DMS53 treated with DMSO at 0.1 percent for 48 hours (cell line): ENCODE data around the gene MRPL40.
"Not testable (repeated sequence)": the region's sequence is repeated elsewhere in the genome, so short reads cannot be mapped to it uniquely, and the experiment has no call there.

Source experiments
- DNase-seq: peaks from one replicate; lab custom pipeline; 2025; ENCODE audit not compliant: unreplicated experiment; lab: John Stamatoyannopoulos, UW

The MRPL40 gene

DNA sequence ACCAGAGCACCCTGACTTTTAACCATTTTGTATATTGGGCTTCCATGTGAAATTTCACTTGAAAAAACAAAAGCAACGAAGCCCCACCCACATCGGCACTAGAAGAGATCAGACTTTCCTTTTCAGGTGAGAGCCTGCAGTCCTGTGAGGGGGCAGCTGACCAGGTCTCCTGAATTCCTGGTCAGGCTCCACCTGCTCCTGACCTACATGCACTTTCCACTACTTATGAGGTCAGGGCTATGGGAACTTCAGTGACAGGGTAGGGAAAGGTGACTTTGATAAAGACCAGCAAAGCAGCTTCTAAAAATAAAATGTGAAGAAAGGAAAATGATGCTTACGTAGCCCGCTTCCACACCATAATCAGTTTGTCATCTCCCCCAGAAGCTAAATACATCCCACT is 25.5 kb upstream of the MRPL40 start:
- DNase-seq, result no peak

DNA sequence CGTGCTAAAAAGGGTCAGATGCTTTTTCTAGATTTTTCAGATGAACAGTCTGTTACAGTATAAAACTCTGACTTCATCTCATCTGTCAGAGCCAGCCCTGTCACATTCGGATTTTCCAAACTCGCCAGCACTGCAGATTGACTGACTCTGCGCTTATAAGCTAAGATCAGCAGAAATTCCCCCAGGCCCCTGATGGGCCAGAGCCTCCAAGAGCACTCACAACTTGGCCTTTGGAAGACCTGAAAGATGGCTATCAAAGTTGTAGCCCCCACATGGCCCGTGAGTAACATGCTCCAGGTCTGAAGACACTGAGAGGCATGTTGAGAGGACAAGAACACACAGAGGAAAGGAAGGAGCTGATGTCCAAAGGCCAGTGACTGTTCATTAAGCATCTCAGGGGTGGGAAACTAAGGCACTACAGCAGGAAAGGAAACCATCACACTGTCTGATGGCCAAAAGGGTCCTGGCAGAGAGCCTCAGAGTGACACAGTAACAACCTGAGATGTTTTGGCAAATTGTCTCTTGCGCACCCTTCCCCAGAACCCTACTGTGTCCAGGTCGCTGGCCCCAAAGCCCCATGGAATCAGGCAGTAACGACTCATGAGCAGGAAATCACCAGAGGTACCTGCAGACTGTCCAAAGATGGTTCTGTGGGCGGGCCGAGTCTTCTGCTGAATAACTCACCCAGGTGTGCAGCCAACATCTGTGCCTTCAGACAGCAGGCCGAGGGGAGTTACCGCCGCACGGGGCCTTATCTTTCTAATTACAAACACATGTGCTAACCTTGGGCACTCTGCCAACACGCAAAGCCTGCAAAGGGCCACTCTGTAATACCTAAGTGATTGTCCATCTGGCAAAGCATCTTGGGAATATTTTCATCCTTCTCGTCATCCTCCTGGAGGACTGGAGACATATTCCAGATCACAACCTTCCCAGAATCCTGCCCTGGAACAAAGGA is 24.4 kb upstream of the MRPL40 start:
- DNase-seq, result no peak

DNA sequence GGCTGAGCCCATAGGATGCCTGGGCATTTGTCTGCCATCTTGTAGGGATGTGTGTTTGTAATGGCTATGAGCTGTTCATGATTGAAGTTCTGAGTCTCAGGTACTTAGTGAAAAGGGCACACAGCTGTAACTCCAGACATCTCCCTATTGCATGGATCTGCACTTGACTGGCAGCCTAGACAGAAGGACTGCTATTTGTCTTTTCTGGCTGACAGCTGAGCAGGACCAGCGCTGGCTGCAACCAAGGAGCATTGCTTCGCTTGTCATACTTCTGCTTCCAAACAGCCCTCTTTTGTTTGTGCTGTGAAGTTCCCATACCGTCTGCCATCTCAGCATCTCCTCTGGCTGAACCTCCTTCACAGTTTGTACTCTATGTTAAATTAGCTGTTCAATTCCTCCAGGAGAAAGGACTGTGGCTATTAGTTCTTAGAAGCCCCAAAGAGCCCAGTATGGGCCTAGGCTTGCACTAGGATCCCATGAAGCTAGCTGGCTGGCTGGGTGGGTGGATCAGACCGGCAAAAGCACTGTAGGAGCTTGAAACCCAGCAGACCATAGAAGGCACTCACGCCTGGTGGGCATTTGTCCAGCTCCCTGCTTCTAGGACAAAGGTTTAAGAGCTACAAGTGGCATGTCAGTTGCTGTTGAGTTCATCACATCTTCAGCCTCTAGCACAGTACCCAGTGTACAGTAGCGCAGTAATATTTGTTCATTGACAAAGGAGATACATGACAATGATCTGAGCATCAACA is 21.2 kb upstream of the MRPL40 start:
- DNase-seq, result no peak

DNA sequence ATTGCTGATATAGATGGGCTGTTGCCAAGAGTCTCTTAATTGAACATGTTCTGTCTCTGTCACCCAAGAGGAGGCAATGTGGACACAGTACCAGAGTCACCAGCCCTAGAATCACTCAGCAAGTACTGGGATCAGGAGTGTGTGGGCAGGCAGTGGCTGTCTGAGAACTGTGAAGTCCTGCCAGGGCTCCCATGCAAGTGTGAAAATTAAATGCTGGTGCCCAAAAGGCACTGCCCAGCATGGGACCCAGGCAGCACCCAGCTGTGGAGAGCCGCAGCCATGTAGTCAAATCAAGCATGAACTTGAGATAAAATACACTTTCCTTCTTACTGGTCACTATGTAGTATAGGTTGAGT is 20.7 kb upstream of the MRPL40 start:
- DNase-seq, result no peak

DNA sequence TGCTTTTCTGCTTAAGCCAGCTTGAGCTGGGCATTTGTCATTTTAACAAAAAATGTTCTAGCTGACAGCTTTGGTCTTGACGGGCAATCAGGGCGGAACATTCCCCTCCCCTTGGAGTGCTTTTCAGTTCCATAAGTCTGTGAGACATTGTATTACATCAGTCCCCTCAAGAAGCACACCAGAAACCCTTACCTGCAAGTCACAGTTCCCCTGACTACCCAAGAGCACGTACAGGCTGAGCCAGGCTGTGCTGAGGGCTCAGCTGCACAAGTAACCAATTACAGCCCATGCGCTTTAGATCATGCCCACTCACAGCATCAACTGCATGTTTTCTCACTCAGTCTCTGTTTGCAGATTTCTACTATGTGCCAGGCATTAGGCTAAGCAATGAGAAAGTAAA is 19.9 kb upstream of the MRPL40 start:
- DNase-seq, result no peak

DNA sequence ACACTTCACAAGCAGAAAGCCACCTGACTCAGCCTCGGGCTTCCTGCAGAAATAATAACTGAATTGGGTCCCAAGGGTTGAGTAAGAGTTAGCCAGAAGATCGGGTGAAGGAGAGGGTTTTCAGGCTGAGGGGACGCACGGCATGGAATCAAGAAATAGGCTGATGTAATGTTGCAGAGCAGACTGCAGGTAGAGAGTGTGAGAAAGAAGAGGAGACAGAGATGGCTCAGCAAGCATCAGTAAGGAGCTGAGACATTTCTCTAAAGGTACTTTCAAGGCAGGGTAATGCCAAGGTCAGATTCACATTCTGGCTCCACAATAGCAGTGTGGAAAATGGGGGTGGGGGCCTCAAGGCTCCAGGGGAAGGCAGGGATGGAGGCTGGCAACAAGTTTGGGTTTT is 19.4 kb upstream of the MRPL40 start:
- no peak for DNase-seq

DNA sequence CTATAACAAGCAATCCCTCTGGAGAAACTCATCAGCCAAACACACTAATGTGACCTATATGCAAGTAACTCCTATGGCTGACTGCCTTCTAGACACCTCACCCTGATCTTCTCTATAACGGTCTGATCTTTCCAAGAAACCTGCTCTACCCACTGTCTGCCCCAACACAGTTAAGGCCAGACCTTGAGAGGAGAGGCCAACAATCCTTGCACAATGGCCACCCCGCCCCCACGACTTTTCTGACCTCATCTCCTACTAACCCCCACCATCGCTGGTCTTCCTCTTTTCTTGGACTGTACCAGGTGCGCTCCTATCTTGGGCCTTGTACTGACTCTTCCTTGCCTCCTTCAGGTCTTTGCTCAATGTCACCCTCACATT is 13.3 kb upstream of the MRPL40 start:
- no peak for DNase-seq

DNA sequence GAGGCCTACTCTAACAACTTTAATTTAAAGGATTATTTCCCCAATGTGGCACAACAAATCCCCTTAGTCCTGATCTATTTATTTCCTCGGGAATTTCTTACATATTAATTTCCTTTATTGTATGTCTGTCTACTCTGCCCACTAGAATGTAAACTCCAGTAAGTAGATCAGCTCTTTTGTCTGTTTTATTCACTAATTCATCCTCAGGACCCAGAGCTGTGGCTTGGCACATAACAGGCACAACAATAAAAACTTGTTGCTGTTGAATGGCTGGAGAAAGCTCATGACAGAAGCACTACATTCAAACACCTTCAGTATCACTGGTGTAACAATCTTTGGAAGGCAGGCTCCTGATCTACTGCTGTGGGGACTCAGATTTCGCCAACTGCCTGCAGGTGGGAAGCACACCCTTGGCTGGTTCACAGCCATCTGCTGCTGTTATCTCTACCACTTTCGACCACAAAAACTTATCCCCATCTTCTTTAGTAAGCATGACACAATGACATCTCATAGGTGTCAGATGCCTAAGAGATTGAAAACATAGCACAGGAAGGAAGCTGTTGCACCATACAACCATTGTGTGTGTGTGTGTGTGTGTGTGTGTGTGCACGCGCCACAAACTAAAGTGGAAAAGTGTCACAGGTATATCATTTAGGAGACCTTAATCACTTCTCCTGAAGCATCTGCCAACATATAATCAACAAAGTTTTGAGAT is 12.7 kb upstream of the MRPL40 start:
- no peak for DNase-seq

DNA sequence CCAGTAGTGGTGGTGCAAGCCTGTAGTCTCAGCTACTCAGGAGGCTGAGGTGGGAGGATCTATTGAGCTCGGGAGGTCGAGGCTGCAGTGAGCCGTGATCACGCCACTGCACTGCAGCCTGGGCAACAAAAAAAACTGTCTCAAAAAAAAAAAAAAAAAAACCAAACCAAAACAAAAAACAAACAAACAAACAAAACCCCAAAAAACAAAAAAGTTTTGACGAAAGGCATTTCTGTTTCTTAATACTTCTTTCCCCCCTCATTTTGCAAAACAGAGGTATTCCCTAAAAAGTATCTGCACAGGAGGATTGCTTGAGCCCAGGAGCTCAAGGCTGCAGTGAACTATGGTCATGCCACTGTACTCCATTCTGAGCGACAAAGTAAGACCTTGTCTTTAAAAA is 12.0 kb upstream of the MRPL40 start:
- no peak for DNase-seq

DNA sequence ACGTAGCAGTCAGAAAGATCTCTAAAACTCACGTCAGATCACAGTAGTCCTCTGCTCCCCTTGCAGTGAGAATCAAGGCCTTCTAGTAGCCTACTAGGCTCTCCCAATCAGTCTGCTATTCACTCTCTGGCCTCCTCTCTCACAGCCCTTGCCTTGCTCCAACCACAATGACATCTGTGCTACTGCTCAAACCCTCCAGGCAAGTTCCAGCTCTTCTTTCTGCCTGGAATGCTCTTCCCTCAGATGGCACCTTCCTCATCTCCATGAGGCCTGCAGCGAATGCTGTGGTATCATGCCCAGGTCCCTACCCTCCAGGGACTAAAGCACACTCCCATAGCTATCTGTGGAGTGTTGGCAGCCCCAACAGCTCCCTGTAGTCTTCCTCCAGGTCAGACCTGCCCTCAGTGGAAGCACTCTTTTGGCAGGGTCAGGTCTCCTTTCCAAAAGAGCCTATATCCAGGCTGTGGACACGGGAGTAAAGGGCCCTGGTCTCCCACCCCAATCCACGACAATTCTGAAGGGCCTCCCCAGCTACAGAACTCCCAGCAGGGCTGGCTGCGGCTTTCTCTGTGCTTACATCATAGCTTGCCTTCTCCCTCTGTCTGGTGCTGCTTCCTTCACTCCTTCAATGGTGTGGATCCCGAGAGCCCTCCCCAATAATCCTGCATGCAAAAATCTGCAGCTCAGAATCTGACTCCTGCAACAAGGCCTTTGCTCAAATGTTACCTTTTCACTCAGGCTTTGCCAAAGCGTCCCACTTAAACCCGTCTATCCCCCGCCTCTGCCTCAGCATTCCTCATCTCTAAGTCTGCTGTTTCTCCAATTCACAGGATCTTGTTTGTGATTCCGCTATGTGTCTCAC is 9.7 kb upstream of the MRPL40 start:
- no peak for DNase-seq

DNA sequence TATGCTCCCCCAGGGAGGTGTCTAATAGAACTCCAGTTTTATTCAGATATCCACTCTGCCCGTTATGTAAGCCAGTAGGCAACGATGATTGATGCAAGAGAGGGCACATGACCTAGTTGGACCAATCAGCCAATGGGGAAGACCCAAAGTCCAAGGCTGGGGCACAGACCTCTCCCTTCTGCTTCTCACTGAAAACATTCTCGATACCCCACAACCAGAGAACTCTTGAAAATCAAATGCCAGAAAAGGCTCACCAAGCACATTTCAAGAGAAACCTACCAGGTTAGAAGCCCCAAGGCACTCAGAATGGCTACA is 8.2 kb upstream of the MRPL40 start:
- no peak for DNase-seq

DNA sequence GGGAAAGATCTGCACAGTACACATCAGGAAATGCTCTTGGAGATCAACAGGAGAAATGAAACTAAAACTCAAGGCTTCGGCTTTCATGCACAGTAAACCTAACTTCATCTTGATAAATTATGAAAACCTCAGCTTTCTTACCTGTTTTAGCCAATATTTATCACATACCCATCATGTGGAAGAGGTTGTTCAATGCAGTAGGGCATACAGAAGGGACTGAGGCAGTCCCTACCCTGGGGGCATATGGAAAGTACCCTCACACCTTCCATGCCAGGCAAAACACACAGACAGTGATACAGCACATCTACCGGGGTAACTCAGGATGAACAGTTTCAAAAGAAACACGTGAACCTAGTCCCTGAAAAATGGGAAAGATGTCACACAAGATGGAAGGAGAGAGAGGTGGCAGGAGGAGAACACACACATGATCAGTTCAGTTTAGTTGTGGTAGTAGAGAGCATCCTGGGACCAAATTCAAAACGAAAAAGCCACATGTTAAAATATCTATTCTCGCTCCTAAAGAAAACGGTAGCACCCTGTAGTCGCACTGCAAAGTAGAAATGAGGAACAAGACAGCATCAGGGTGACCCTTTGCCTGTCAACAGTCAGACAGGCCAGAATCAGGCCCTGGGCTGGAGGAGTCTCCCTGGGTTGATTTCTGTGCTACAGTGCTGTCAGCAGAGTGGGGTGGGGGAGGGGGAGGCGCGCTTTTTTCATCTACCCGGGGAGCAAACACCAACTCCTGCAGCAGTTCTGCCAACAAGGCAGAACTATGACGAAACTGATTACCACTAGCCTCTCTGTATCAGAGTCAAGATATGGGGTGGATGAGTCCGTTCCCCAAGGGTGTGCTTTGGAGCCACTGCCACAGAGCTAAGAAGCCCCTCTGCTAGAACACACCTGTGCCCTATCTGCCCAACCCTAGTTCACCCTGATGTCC is 2.1 kb upstream of the MRPL40 start:
- no peak for DNase-seq

DNA sequence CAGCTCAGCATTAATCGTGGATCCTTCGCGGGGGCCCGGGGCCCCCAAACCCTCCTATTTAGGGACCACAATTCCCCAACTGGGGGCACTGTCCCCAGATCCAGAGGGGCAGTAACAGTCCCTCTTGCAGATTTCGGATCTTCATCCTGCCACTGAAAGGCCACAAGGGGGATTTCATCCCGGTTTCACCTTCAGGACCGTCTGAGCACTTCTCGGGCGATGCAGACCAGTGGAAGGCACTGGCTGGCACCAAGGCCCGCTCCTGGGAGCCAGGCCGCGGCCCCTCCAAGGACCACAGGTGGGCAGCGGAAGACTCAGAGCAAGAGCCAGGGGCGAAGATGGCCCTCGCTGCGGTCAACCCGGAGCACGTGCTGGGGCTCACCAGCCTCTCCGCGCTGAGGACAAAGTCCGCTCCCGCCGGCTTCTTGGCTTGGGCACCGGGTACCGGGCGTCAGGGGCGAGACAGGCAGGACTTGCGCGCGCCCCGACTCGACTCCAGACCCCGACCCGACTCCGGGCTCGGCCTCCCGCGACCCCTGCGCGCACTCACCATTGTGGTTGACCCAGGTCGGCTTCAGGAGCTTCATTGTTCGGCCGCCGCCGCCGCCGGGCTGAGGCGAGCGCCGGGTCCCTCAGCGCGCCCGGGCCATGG is 1.3 kb upstream of the MRPL40 start:
- DNase-seq, result no peak

DNA sequence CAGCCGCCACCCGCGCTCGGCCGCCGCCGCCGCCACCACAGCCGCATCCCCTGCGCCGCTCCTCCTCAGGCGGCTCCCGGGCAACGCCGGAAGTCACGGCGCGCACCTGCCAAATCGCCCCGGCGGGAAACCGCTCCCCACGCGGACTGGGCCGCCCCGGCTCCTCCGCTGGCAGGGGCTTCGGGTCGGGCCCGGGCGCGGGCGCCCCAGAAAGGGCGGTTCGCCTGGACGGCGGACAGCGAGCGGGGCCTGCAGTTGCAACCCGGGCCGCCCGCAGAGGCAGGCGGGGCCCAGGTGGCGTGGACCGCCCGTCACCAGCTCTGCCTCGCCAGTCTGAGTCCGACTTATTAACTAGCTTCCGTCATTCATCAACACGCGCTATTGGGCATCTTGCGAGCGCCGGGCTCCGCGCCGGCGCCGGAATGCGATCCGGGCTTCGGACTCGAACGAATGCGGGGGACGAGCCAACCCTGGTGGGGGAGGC is 654 bp upstream of the MRPL40 start, which contains the start of gene HIRA:
TSS of gene HIRA (minus strand) at position 85 of the 484 bp plus-strand sequence. CDS start 257 bp downstream, outside the sequence.
- no peak for DNase-seq

DNA sequence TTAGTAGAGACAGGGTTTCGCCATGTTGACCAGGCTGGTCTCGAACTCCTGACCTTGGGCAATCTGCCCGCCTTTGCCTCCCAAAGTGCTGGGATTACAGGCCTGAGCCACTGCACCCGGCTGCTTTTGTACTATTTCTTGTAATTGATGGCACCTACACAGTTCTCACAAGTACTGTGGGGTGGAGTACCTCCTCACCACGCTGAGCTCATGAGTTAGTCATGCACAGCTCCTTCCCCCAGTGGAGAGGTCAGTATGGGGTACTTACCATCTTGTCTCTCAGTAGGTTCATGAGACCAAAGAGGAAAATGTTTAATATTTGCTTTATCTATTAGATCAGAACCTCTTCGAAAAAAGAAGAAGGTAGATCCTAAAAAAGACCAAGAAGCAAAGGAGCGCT is 2.1 kb downstream of the MRPL40 start:
- no peak for DNase-seq

DNA sequence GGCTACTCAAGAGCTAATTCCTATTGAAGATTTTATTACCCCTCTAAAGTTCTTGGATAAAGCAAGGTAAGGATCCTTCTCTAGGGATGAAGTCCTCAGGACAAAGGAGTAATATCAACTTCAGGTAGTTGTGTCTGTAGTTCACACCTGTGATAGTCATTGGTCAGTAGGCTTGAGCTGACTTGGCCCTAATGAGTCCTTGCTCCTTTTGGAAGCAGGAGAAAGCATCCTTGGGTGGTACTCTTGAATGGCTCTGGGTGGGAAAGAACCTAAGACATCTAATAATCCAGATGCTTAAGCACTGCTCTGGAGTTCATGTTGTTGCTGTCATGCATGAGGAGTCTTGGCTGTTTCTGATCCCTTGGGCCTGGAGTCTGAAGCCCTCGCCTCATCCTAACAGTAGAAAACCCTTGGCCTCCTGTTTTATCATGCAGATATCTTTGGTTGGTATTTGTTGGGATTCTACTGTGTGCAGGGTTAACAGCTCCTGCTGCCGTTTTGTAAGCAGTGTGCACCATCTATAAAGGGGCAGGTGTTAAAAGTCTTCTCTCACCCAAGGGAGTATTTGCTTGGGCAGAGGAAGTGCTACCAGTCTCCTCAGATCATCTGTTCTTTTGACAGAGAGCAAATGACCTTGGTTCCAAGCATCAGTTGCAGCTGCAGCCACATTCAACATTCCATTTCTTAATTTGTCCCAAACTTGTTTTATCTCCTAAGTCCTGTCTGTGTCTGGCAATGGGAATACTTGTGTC is 2.7 kb downstream of the MRPL40 start:
- no peak for DNase-seq

DNA sequence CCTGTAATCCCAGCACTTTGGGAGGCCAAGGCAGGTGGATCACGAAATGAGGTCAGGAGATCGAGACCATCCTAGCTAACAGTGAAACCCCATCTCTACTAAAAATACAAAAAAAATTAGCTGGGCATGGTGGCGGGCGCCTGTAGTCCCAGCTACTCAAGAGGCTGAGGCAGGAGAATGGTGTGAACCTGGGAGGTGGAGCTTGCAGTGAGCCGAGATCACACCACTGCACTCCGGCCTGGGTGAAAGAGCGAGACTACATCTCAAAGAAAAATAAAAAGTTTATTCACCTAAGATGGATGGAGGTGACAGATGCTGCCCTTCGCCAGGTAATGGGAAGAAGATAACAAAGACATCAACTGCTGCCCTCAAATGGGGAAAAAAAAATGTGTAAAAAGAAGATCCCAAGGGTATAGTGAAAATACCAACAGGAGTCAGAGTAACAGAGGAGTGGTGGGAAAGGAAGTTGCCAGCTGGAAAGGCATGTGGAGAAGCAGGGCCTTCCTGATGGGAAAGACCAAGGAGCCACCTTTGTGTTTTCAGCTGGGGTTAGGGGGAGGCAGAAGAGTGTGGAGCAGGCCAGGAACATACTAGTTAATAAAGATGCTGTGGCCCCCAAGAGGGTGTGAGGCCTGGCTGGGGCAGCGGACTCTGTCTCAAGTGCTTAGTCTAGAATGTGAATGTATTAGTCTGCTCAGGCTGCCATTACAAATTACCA is 4.3 kb downstream of the MRPL40 start:
- not testable (repeated sequence) for DNase-seq

DNA sequence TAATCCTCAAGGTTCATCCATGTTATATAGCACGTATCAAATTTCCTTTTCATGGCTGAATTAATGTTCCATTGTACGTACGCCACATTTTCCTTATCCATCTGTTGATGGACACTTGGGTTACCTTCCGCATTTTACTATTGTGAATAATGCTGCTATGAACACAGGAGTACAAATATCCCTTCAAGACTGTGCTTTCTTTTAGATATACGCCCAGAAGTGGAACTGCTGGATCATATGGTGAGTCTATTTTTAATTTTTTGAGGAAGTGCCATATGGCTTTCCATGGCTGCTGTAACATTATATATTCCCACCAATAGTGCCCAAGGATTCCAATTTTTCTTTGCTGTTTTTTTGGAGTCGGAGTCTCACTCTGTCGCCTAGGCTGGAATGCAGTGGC is 6.0 kb downstream of the MRPL40 start:
- DNase-seq, result no peak
